Mucosa of rectum (tissue), 2 donors: ENCODE results near the gene RPS3.
"Not testable (repeated sequence)": the region's sequence is repeated elsewhere in the genome, so short reads cannot be mapped to it uniquely, and the experiment has no call there.

ENCODE experiments used
- H3K27ac ChIP-seq, 2 donors: one replicate each; pipeline ENCODE4 v1.7.0; 2013; ENCODE audit warnings: inconsistent platforms in 2 of 2, low read depth in 2 of 2, low read length in 2 of 2
- H3K27me3 ChIP-seq, 2 donors: one replicate each; pipeline ENCODE4 v1.7.0; 2013; ENCODE audit warnings: low read length in 2 of 2; ENCODE audit not compliant: control insufficient read depth in 2 of 2, insufficient read depth in 2 of 2
- H3K36me3 ChIP-seq, 2 donors: one replicate each; pipeline ENCODE4 v1.7.0; 2013; ENCODE audit warnings: low read length in 2 of 2; ENCODE audit not compliant: control insufficient read depth in 2 of 2, insufficient read depth in 2 of 2
- H3K4me1 ChIP-seq, 2 donors: one replicate each; pipeline ENCODE4 v1.7.0; 2013; ENCODE audit warnings: low read length in 2 of 2, mild to moderate bottlenecking in 1 of 2; ENCODE audit not compliant: control insufficient read depth in 2 of 2, insufficient read depth in 2 of 2
- H3K4me3 ChIP-seq, 2 donors: one replicate each; pipeline ENCODE4 v1.7.0; 2013; ENCODE audit warnings: low read length in 2 of 2
- H3K9ac ChIP-seq, 2 donors: one replicate each; pipeline ENCODE4 v1.7.0; 2013; ENCODE audit warnings: low read length in 2 of 2, low read depth in 1 of 2, mild to moderate bottlenecking in 1 of 2
- H3K9me3 ChIP-seq, 2 donors: one replicate each; pipeline ENCODE4 v1.7.0; 2013; ENCODE audit warnings: low read length in 2 of 2; ENCODE audit not compliant: control insufficient read depth in 2 of 2
- donor health status: healthy.
- donor health status: Normal muscosa, but diverticular disease.

RPS3 gene

GRCh38 chr11:75413146-75413545 is 13.8 kb downstream of the RPS3 start:
- not testable (repeated sequence) for H3K27me3 ChIP-seq, H3K4me3 ChIP-seq, H3K27ac ChIP-seq, H3K9ac ChIP-seq, H3K4me1 ChIP-seq, H3K9me3 ChIP-seq
- peaks cover 12 to 17% of the 10 kb centered on the region in 2 donors for H3K36me3 ChIP-seq

- Histone ChIP-seq H3K9me3 (no peaks in the 10 kb centered on the region), H3K9ac (no peak overlapping the region), H3K27ac (no peak overlapping the region)
Measured at GRCh38 chr11:75413864-75414263, 14.5 kb downstream of the RPS3 start.

GRCh38 chr11:75420224-75421034 is 21.1 kb downstream of the RPS3 start:
- H3K27ac ChIP-seq, result no peak overlapping the region
- H3K27me3 ChIP-seq, result no peaks in the 10 kb centered on the region
- peaks cover 10 to 30% of the 10 kb centered on the region in 2 donors for H3K4me1 ChIP-seq
- H3K9ac ChIP-seq, result peak overlapping the region in 1 of 2 donors; percentile 24
- H3K36me3 ChIP-seq, result peaks cover 2 to 7% of the 10 kb centered on the region in 2 donors
- no peaks in the 10 kb centered on the region for H3K9me3 ChIP-seq
- no peak overlapping the region for H3K4me3 ChIP-seq

More at GRCh38 chr11:75413864-75414263, 14.5 kb downstream of the RPS3 start:
- Histone ChIP-seq H3K4me1 (no peaks in the 10 kb centered on the region), H3K36me3 (peaks cover 8 to 14% of the 10 kb centered on the region in 2 donors), H3K27me3 (no peaks in the 10 kb centered on the region), H3K4me3 (no peak overlapping the region)

GRCh38 chr11:75421035-75421602 is 21.8 kb downstream of the RPS3 start:
- Histone ChIP-seq H3K27ac (peak overlapping the region in 1 of 2 donors; percentile 23), H3K36me3 (peaks cover 0 to 5% of the 10 kb centered on the region in 2 donors), H3K9ac (no peak overlapping the region), H3K9me3 (no peaks in the 10 kb centered on the region), H3K4me3 (no peak overlapping the region), H3K4me1 (peaks cover 10 to 30% of the 10 kb centered on the region in 2 donors), H3K27me3 (no peaks in the 10 kb centered on the region)

- Histone ChIP-seq H3K27me3 (no peaks in the 10 kb centered on the region), H3K9ac (no peak overlapping the region), H3K4me3 (no peak overlapping the region), H3K27ac (no peak overlapping the region), H3K36me3 (peaks cover 0 to 5% of the 10 kb centered on the region in 2 donors), H3K9me3 (no peaks in the 10 kb centered on the region), H3K4me1 (peaks cover 10 to 30% of the 10 kb centered on the region in 2 donors)
Measured at GRCh38 chr11:75421902-75422247, 22.6 kb downstream of the RPS3 start.

GRCh38 chr11:75422248-75423231 is 23.2 kb downstream of the RPS3 start:
- Histone ChIP-seq H3K4me3 (peak overlapping the region in 1 of 2 donors; percentile 4), H3K4me1 (peaks cover 10 to 30% of the 10 kb centered on the region in 2 donors), H3K9me3 (no peaks in the 10 kb centered on the region), H3K9ac (no peak overlapping the region), H3K27me3 (no peaks in the 10 kb centered on the region), H3K36me3 (peaks cover 0 to 5% of the 10 kb centered on the region in 2 donors), H3K27ac (peak overlapping the region; percentile 5 to 38)

GRCh38 chr11:75423721-75424120 is 24.4 kb downstream of the RPS3 start:
- peaks cover 0 to 5% of the 10 kb centered on the region in 2 donors for H3K36me3 ChIP-seq
- peaks cover 10 to 30% of the 10 kb centered on the region in 2 donors for H3K4me1 ChIP-seq
- H3K27ac ChIP-seq, result no peak overlapping the region
- peaks cover 0 to 2% of the 10 kb centered on the region in 2 donors for H3K27me3 ChIP-seq
- no peak overlapping the region for H3K9ac ChIP-seq
- no peaks in the 10 kb centered on the region for H3K9me3 ChIP-seq
- H3K4me3 ChIP-seq, result no peak overlapping the region

- Histone ChIP-seq H3K4me1 (peaks cover 11 to 31% of the 10 kb centered on the region in 2 donors), H3K9ac (no peak overlapping the region), H3K27me3 (peaks cover 0 to 5% of the 10 kb centered on the region in 2 donors), H3K9me3 (peaks cover 0 to under 1% of the 10 kb centered on the region in 2 donors), H3K4me3 (no peak overlapping the region), H3K27ac (no peak overlapping the region), H3K36me3 (peaks cover 0 to 5% of the 10 kb centered on the region in 2 donors)
Measured at GRCh38 chr11:75424396-75424795, 25.1 kb downstream of the RPS3 start.

- H3K27ac ChIP-seq, result no peak overlapping the region
- H3K36me3 ChIP-seq, result peaks cover 0 to 5% of the 10 kb centered on the region in 2 donors
- peaks cover 0 to 7% of the 10 kb centered on the region in 2 donors for H3K27me3 ChIP-seq
- H3K9ac ChIP-seq, result no peak overlapping the region
- H3K4me1 ChIP-seq, result peaks cover 17 to 31% of the 10 kb centered on the region in 2 donors
- peaks cover 0 to 4% of the 10 kb centered on the region in 2 donors for H3K9me3 ChIP-seq
- H3K4me3 ChIP-seq, result no peak overlapping the region
Measured at GRCh38 chr11:75425422-75425821, 26.1 kb downstream of the RPS3 start.
